WTC11 (cell line): Measurements from ENCODE around the gene APOL2. TPM values are rescaled to one million over a fixed set of nuclear protein-coding genes. Genes with fewer than 3 reads are reported as not detected.
"Not testable (repeated sequence)": the region's sequence is repeated elsewhere in the genome, so short reads cannot be mapped to it uniquely, and the experiment has no call there.

ENCODE experiments used
- ATAC-seq: fragments of 200-7000 bp; cut with Tn5 transposase; 2 replicates; pipeline ENCODE4 v1.10.0; 2021; ENCODE audit warnings: mild to moderate bottlenecking, moderate library complexity
- CTCF ChIA-PET: fragments of 300-600 bp; sonication (Branson Sonifier 250); formaldehyde crosslinking; loops from one replicate; lab custom pipeline; 2021; ENCODE audit warnings: antibody characterized with exemption; lab: Charles Lee
- POLR2A ChIA-PET: fragments of 350-600 bp; sonication (Branson Sonifier 250); formaldehyde crosslinking; loops from one replicate; lab custom pipeline; 2021; ENCODE audit warnings: antibody characterized with exemption; lab: Charles Lee
- DNase-seq: peaks from one replicate; pipeline ENCODE4 v3.0.0; 2021; ENCODE audit warnings: low spot score
- H3K27ac Mint-ChIP-seq: 2 replicates; pipeline ENCODE4 v1.8.0; 2021; ENCODE audit warnings: mixed read lengths
- H3K27me3 Mint-ChIP-seq: 2 replicates; pipeline ENCODE4 v1.8.0; 2021; ENCODE audit warnings: low read depth, mild to moderate bottlenecking, moderate library complexity, mixed read lengths
- H3K36me3 Mint-ChIP-seq: 2 replicates; pipeline ENCODE4 v1.8.0; 2021; ENCODE audit warnings: mixed read lengths
- H3K4me1 Mint-ChIP-seq: 2 replicates; pipeline ENCODE4 v1.8.0; 2022; ENCODE audit warnings: mixed read lengths
- H3K4me3 Mint-ChIP-seq: 2 replicates; pipeline ENCODE4 v1.8.0; 2021; ENCODE audit warnings: mild to moderate bottlenecking, moderate library complexity, mixed read lengths
- H3K9me3 Mint-ChIP-seq: 2 replicates; pipeline ENCODE4 v1.8.0; 2021; ENCODE audit warnings: mixed read lengths
- CBFB ChIP-seq: sonication (generic); formaldehyde crosslinking; IDR thresholded peaks from 2 replicates; pipeline ENCODE4 v1.8.1; 2022; ENCODE audit warnings: mild to moderate bottlenecking, low read depth, missing genetic modification reagents
- FOXK1 ChIP-seq: sonication (generic); formaldehyde crosslinking; IDR thresholded peaks from 2 replicates; pipeline ENCODE4 v1.8.0; 2022; ENCODE audit warnings: mild to moderate bottlenecking, moderate library complexity, missing genetic modification reagents
- JUN ChIP-seq: sonication (generic); formaldehyde crosslinking; IDR thresholded peaks from 2 replicates; pipeline ENCODE4 v1.8.0; 2023; ENCODE audit warnings: mild to moderate bottlenecking, missing genetic modification reagents
- NR2C2 ChIP-seq: sonication (generic); formaldehyde crosslinking; IDR thresholded peaks from 2 replicates; pipeline ENCODE4 v1.8.0; 2022; ENCODE audit warnings: mild to moderate bottlenecking, missing genetic modification reagents
- ZBTB21 ChIP-seq: sonication (generic); formaldehyde crosslinking; IDR thresholded peaks from 2 replicates; pipeline ENCODE4 v1.8.1; 2023; ENCODE audit warnings: mild to moderate bottlenecking, missing genetic modification reagents, borderline replicate concordance
- ZNF121 ChIP-seq: sonication (generic); formaldehyde crosslinking; IDR thresholded peaks from 2 replicates; pipeline ENCODE4 v1.8.0; 2023; ENCODE audit warnings: missing genetic modification reagents
- ZNF263 ChIP-seq: sonication (generic); formaldehyde crosslinking; IDR thresholded peaks from 2 replicates; pipeline ENCODE4 v1.8.1; 2022; ENCODE audit warnings: low read depth, mild to moderate bottlenecking, moderate library complexity, missing genetic modification reagents
- total RNA-seq: library from RNA; stranded (reverse); gene quantifications from 3 replicates; pipeline ENCODE4 v1.2.3, GENCODE V29; 2021
- TF ChIP-seq, protein P1 (sequence below): sonication (generic); formaldehyde crosslinking; IDR thresholded peaks from 2 replicates; pipeline ENCODE4 v1.8.1; 2022; ENCODE audit warnings: missing genetic modification reagents, borderline replicate concordance
- TF ChIP-seq, protein P2 (sequence below): fragments of 250-450 bp; sonication (Bioruptor Pico); IDR thresholded peaks from 2 replicates; pipeline ENCODE4 v1.9.0; 2021; ENCODE audit warnings: mild to moderate bottlenecking
- TF ChIP-seq, protein P3 (sequence below): sonication (generic); formaldehyde crosslinking; conservative IDR thresholded peaks from 2 replicates; pipeline ENCODE4 v1.8.1; 2022; ENCODE audit warnings: mild to moderate bottlenecking, missing genetic modification reagents

The APOL2 gene
- total RNA-seq, 1 experiment from 2014 or later, result 11.2 TPM

DNA sequence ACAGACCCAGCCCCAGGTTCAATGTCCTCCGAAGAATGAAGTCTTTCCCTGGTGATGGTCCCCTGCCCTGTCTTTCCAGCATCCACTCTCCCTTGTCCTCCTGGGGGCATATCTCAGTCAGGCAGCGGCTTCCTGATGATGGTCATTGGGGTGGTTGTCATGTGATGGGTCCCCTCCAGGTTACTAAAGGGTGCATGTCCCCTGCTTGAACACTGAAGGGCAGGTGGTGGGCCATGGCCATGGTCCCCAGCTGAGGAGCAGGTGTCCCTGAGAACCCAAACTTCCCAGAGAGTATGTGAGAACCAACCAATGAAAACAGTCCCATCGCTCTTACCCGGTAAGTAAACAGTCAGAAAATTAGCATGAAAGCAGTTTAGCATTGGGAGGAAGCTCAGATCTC, 27.7 kb upstream of the APOL2 start:
- ChIA-PET CTCF (interaction anchor here (1.1 to 1.9 kb wide), 3 partner anchors 19 to 88 kb away, joined by 3 to 5 read pairs (median 5); partner anchors contain the start of gene APOL2), POLR2A (no interaction called here)
- Mint-ChIP-seq H3K36me3 (no peaks in the 10 kb centered on the region), H3K27me3 (peaks cover 13% of the 10 kb centered on the region), H3K27ac (no peak overlapping the region), H3K9me3 (peaks cover 12% of the 10 kb centered on the region), H3K4me3 (no peak overlapping the region), H3K4me1 (peaks cover 7% of the 10 kb centered on the region)
- no peak for ATAC-seq
- TF ChIP-seq, protein P1, sequence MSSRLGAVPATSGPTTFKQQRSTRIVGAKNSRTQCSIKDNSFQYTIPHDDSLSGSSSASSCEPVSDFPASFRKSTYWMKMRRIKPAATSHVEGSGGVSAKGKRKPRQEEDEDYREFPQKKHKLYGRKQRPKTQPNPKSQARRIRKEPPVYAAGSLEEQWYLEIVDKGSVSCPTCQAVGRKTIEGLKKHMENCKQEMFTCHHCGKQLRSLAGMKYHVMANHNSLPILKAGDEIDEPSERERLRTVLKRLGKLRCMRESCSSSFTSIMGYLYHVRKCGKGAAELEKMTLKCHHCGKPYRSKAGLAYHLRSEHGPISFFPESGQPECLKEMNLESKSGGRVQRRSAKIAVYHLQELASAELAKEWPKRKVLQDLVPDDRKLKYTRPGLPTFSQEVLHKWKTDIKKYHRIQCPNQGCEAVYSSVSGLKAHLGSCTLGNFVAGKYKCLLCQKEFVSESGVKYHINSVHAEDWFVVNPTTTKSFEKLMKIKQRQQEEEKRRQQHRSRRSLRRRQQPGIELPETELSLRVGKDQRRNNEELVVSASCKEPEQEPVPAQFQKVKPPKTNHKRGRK (CRISPR knock-in tag), result no peak
- DNase-seq, result no peak

DNA sequence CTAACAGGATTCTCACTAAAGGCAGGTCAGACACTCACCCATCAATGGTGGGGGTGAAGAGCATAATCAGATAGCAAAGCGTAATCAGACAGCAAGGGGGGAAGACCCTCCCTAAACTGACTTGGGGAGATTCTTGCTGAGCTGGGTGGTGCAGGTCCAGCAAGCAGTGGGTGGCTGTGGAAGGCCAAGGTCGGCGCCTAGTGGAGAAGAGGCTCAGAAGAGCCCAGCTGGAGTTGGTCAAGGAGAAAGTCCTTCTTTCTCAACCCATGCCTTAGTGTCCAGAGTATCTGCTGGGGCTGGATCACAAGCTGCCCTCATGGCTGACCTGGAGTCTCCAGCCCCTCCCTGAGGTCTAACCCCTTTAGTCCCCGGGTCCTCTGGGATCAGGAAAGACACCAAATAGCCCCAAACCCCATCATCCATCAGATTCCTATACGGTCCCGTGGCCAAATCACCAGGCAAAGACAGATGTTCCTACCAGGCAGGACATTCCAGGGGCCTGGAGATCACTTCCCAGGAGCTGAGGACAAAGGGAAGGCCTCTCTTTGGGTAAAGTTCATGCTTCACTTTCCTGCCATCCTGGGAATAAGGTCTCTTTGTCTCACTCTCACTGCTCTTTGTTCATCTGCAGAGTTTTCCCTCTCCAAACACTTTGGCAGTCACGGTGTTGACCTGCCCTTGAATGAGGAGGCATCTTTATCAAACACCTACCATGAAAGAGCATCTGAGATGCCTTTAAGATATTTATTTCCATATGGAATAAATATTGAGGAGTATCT, 24.7 kb upstream of the APOL2 start:
- H3K27ac Mint-ChIP-seq, DNase-seq, ATAC-seq, H3K27me3 Mint-ChIP-seq, H3K4me3 Mint-ChIP-seq, H3K36me3 Mint-ChIP-seq: not testable (repeated sequence)
- ChIA-PET POLR2A (interaction anchor here (0.6 kb wide), 1 partner anchor 24 kb away, joined by 3 read pairs; no protein-coding TSS in a partner anchor), CTCF (interaction anchor here (1.3 to 1.9 kb wide), 3 partner anchors 14 to 223 kb away, joined by 3 to 7 read pairs (median 5); no protein-coding TSS in a partner anchor)
- Mint-ChIP-seq H3K4me1 (peaks cover 23% of the 10 kb centered on the region), H3K9me3 (peaks cover 12% of the 10 kb centered on the region)

DNA sequence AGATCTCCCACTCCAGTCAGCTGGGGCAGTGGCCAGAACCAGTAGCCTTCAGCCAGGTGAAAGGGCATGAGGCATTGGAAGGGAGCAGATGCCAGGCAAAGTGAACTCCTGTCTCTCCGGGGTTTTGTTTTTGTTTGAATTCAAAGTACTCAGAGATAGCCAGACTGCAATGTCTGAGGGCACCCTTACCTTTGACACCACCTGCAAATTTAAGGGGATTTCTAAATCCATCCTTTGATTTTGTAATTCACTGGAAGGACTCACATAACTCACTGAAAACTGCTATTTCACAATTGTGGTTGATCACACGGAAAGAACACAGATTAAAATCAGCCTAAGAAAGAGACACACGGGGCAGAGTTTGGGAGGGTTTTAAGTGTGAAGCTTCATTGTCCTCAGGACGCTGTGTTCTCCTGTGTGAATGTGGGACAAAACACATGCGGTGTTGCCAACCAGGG, 23.9 kb upstream of the APOL2 start:
- DNase-seq, H3K4me3 Mint-ChIP-seq, ATAC-seq, H3K9me3 Mint-ChIP-seq, H3K27me3 Mint-ChIP-seq, H3K27ac Mint-ChIP-seq, H3K36me3 Mint-ChIP-seq, POLR2A ChIA-PET: not testable (repeated sequence)
- peaks cover 32% of the 10 kb centered on the region for H3K4me1 Mint-ChIP-seq
- CTCF ChIA-PET, result interaction anchor here (1.9 kb wide), 1 partner anchor 223 kb away, joined by 5 read pairs; no protein-coding TSS in a partner anchor

DNA sequence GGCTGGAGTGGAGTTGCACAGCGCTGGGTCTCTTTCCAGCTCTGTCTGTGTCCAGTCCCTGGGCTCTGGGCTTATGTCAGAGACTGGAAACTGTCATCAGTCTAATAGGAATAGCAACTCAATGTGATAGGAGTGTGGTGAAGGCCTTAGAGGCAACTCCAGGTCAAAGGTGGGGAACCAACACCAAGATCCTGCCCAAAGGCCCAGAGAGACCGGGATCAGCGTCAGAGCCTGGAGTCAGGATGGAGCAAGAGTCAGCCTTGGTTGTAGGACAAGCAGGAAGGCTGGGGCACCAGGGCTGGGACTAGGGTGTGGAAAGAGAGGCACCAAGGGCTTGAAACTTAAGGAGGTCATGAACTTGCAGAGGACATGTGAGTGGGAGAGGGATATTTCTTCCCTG, 23.0 kb upstream of the APOL2 start:
- H3K4me3 Mint-ChIP-seq, DNase-seq, ATAC-seq, POLR2A ChIA-PET, H3K27me3 Mint-ChIP-seq, H3K27ac Mint-ChIP-seq, H3K9me3 Mint-ChIP-seq, H3K36me3 Mint-ChIP-seq: not testable (repeated sequence)
- CTCF ChIA-PET, result interaction anchor here (2.2 kb wide), 1 partner anchor 23 kb away, joined by 25 read pairs; the partner anchor contains the start of gene APOL2
- H3K4me1 Mint-ChIP-seq, result peaks cover 36% of the 10 kb centered on the region

DNA sequence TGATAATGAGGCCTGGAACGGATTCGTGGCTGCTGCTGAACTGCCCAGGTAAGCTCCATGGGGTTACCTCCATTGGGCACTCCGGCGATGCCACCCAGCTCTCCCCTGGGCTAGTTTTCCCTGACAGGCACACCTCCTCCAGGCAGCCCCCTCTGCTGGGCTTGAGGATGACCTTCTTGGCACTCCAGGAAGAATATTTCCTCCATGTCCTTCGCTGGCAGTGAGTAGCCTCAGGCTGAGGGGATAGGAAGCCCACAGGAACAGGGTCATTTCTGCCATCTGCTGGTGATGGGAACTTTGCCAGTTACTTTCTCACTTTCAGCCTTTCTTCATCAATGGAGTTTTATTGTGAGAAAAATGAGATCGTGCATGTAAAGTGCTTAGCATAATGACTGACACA, 22.3 kb upstream of the APOL2 start:
- H3K4me3 Mint-ChIP-seq, POLR2A ChIA-PET, H3K36me3 Mint-ChIP-seq, H3K27me3 Mint-ChIP-seq, H3K9me3 Mint-ChIP-seq, H3K27ac Mint-ChIP-seq: not testable (repeated sequence)
- H3K4me1 Mint-ChIP-seq, result peaks cover 33% of the 10 kb centered on the region
- ATAC-seq, result peak; percentile 64
- 0 out of 2 replicates have a peak, but pooled peaks have one; percentile 24 for TF ChIP-seq NR2C2 (CRISPR knock-in tag)
- CTCF ChIA-PET, result interaction anchor here (0.6 to 2.2 kb wide), 12 partner anchors 10 to 225 kb away, joined by 3 to 25 read pairs (median 4); partner anchors contain the start of gene APOL2
- DNase-seq, result peak; percentile 33

DNA sequence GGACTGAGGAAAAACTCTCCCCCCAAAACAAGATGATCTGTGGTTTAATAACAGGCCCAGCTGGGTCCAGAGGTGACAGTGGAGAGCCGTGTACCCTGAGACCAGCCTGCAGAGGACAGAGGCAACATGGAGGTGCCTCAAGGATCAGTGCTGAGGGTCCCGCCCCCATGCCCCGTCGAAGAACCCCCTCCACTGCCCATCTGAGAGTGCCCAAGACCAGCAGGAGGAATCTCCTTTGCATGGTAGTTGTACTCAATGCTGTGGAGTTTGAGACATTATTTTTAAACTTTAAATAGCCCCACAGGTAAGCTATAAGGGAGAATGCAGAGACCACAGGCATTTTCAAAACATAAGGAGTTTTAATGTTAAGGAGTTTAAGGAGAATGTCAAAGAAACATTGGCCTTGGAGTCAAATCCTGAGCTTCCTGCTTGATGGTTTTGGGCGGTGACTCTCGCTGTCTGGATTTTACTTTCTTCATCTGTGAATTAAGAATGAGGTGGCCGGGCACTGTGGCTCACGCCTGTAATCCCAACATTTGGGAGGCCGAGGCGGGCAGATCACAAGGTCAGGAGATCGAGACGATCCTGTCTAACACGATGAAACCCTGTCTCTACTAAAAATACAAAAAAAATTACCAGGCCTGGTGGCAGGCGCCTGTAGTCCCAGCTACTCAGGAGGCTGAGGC, 20.4 kb upstream of the APOL2 start:
- Mint-ChIP-seq H3K4me3 (peak overlapping the region; percentile 25), H3K9me3 (no peaks in the 10 kb centered on the region), H3K27me3 (no peaks in the 10 kb centered on the region; the same call in 1 of the 2 replicates), H3K36me3 (no peaks in the 10 kb centered on the region), H3K27ac (peak overlapping the region; percentile 94; the same call in 1 of the 2 replicates), H3K4me1 (peaks cover 35% of the 10 kb centered on the region)
- CTCF ChIA-PET, result interaction anchor here (0.8 to 2.3 kb wide), 6 partner anchors 18 to 227 kb away, joined by 3 to 8 read pairs (median 5); partner anchors contain the start of gene APOL2
- peak; percentile 36 for ATAC-seq
- no peak for TF ChIP-seq JUN (CRISPR knock-in tag)
- no peak for TF ChIP-seq ZBTB21 (CRISPR knock-in tag)
- no peak for TF ChIP-seq CBFB
- peak; percentile 86 for TF ChIP-seq ZNF121
- no peak for TF ChIP-seq FOXK1 (CRISPR knock-in tag)
- no peak for TF ChIP-seq ZNF263 (CRISPR knock-in tag)
- TF ChIP-seq, protein P2, sequence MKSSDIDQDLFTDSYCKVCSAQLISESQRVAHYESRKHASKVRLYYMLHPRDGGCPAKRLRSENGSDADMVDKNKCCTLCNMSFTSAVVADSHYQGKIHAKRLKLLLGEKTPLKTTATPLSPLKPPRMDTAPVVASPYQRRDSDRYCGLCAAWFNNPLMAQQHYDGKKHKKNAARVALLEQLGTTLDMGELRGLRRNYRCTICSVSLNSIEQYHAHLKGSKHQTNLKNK (CRISPR knock-in tag), result no peak
- TF ChIP-seq, protein P3, sequence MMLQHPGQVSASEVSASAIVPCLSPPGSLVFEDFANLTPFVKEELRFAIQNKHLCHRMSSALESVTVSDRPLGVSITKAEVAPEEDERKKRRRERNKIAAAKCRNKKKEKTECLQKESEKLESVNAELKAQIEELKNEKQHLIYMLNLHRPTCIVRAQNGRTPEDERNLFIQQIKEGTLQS, result no peak
- POLR2A ChIA-PET, result interaction anchor here (2.7 kb wide), 1 partner anchor 20 kb away, joined by 9 read pairs; the partner anchor contains the start of gene APOL2
- no peak for DNase-seq
